Stimulated activated naive B cell treated with anti-CD40 and anti-IgM and Interleukin-4, amounts not matched to agents 10 μg/mL and 1 μg/mL and 100 μg/mL, for 72 hours (primary cell): ENCODE data around the gene TGIF2.

Source experiments
- ATAC-seq, 2 donors: fragments of 150-1000 bp; cut with Tn5 transposase; replicated peaks; 2 replicates each; pipeline ENCODE4 v1.10.0; 2021; ENCODE audit warnings: moderate library complexity in 1 of 2
- DNase-seq: peaks from one replicate; pipeline ENCODE4 v3.0.0; 2021
- H3K27ac Mint-ChIP-seq: one replicate; pipeline ENCODE4 v1.8.0; 2022; ENCODE audit warnings: mild to moderate bottlenecking, mixed read lengths
- H3K27me3 Mint-ChIP-seq, 2 donors: one replicate each; pipeline ENCODE4 v1.8.0; 2022; ENCODE audit warnings: mixed read lengths in 2 of 2
- H3K36me3 Mint-ChIP-seq, 2 donors: one replicate each; pipeline ENCODE4 v1.8.0; 2022; ENCODE audit warnings: mixed read lengths in 2 of 2, mild to moderate bottlenecking in 1 of 2
- H3K4me1 Mint-ChIP-seq, 2 donors: one replicate each; pipeline ENCODE4 v1.8.0; 2022; ENCODE audit warnings: mixed read lengths in 2 of 2, mild to moderate bottlenecking in 1 of 2
- H3K4me3 Mint-ChIP-seq, 2 donors: one replicate each; pipeline ENCODE4 v1.8.0; 2022; ENCODE audit warnings: mild to moderate bottlenecking in 2 of 2, mixed read lengths in 2 of 2, moderate library complexity in 1 of 2
- H3K9me3 Mint-ChIP-seq, 2 donors: one replicate each; pipeline ENCODE4 v1.8.0; 2022; ENCODE audit warnings: mixed read lengths in 2 of 2, mild to moderate bottlenecking in 1 of 2

TGIF2 gene

DNA sequence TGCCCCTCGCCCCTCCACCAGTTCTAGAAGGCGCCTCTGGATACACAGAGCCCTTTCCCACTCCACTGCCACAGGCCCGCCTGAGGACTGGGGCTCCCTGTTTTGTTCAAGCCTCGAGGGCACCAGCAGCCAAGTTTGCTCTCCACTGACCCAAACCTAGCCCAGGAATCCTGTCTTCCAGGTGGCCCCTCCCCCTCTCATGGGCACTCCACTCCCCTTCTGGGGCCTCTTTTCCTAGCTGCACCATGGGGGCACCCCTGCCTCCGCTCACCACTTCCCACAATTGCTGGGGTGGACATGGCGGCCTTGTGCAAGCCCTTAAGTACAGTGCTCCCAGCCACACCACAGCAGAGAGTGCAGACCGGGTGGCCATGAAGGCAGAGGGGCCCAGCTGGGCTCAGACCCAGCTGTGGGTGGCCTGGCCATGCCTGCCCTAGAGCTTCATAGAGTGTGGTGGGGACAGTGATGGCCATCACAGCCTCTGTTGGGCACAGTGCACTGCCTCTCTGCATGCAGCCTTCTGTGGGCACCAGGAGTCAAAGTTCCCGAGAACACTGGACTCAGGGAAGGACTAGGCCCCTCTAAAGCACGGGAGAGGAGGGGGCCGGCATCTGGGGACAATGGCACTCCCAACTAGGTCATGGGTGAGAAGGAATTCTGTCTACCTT lies 30.7 kb upstream of the TGIF2 start:
- Mint-ChIP-seq H3K27ac (no peak overlapping the region), H3K4me1 (peaks cover 9 to 53% of the 10 kb centered on the region in 2 donors), H3K27me3 (no peaks in the 10 kb centered on the region), H3K4me3 (peak overlapping the region in 1 of 2 donors; percentile 11), H3K9me3 (no peaks in the 10 kb centered on the region), H3K36me3 (no peaks in the 10 kb centered on the region)
- no peak for DNase-seq
- ATAC-seq = no peak

DNA sequence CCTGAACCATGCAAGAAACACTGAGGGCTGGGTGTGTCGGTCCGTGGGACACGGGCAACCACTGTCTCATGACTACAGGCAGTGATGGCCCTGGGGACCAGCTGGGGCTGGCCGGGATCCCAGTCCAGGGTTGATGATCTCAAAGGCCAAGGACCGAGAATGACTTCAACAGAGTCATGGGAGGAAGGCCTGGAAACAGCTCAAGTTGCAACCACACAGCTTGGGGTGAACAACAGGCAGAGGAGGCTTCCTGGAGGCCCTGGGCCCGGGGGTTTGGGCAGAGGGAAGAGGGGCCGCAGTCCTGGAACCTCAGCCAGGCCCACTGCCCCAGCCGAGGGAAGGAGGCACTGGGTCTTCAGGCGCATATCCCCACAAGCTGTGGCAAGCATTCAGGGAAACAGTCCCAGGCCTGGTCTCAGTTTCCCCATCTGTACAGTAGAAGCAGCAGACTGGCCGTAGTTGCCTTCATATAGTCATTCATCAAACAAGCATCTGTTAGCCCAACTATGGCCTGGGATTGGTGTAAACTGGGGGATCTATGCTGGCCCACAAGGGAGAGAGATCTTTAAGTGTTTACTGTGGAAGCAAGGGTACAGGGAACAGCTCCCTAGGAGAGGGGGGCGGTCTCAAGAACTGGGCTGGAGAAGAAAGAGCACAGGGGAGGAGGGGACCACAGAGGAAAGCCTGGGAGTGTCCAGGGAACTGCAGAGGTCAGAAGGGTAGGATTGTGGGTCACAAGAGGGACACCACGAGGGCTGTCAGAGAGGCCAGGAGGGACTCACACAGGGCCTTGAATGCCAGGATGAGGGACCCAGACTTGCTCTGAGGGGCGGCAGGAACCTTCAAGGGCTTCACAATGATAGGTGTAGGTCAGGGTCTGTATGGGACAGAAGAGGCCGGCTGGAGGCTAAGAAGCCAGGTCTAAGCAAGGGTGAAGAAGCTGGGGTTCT lies 29.9 kb upstream of the TGIF2 start:
- Mint-ChIP-seq H3K36me3 (no peaks in the 10 kb centered on the region), H3K4me1 (peaks cover 9 to 53% of the 10 kb centered on the region in 2 donors), H3K27ac (no peak overlapping the region), H3K27me3 (no peaks in the 10 kb centered on the region), H3K4me3 (no peak overlapping the region), H3K9me3 (no peaks in the 10 kb centered on the region)
- DNase-seq = no peak
- no peak for ATAC-seq

- Mint-ChIP-seq H3K4me3 (no peak overlapping the region), H3K27ac (no peak overlapping the region), H3K9me3 (no peaks in the 10 kb centered on the region), H3K36me3 (no peaks in the 10 kb centered on the region), H3K4me1 (peaks cover 9 to 53% of the 10 kb centered on the region in 2 donors), H3K27me3 (no peaks in the 10 kb centered on the region)
- ATAC-seq = no peak
- DNase-seq = no peak
Observed at GRCh38 chr20:36544134-36545018, 29.0 kb upstream of the TGIF2 start.

GRCh38 chr20:36546111-36546736 lies 27.2 kb upstream of the TGIF2 start:
- Mint-ChIP-seq H3K4me1 (peaks cover 6 to 43% of the 10 kb centered on the region in 2 donors), H3K27me3 (no peaks in the 10 kb centered on the region), H3K36me3 (no peaks in the 10 kb centered on the region), H3K27ac (peak overlapping the region; percentile 69), H3K9me3 (no peaks in the 10 kb centered on the region), H3K4me3 (no peak overlapping the region)
- DNase-seq = no peak
- no peak for ATAC-seq

GRCh38 chr20:36547186-36548005 lies 26.0 kb upstream of the TGIF2 start:
- H3K9me3 Mint-ChIP-seq = no peaks in the 10 kb centered on the region
- no peak overlapping the region for H3K4me3 Mint-ChIP-seq
- ATAC-seq (no peak), DNase-seq (no peak)
- peaks cover 6 to 33% of the 10 kb centered on the region in 2 donors for H3K4me1 Mint-ChIP-seq
- H3K36me3 Mint-ChIP-seq = no peaks in the 10 kb centered on the region
- no peaks in the 10 kb centered on the region for H3K27me3 Mint-ChIP-seq
- no peak overlapping the region for H3K27ac Mint-ChIP-seq

DNA sequence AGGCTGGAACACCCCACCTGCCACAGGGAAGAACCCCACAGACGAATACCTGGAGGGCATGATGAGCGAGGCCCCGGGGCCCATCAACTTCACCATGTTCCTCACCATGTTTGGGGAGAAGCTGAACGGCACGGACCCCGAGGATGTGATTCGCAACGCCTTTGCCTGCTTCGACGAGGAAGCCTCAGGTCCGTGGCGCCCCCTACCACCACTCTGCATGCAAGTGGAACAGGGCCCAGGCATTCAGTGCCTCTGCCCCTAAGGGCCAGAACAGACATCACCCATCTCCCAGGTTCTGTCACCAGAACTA lies 25.4 kb upstream of the TGIF2 start:
- H3K27me3 Mint-ChIP-seq = no peaks in the 10 kb centered on the region
- ATAC-seq (no peak), DNase-seq (no peak)
- peaks cover 4 to 27% of the 10 kb centered on the region in 2 donors for H3K4me1 Mint-ChIP-seq
- H3K9me3 Mint-ChIP-seq = no peaks in the 10 kb centered on the region
- H3K36me3 Mint-ChIP-seq = no peaks in the 10 kb centered on the region
- no peak overlapping the region for H3K27ac Mint-ChIP-seq
- no peak overlapping the region for H3K4me3 Mint-ChIP-seq

- Mint-ChIP-seq H3K36me3 (no peaks in the 10 kb centered on the region), H3K4me1 (peaks cover 6 to 17% of the 10 kb centered on the region in 2 donors), H3K27ac (peak overlapping the region; percentile 20), H3K27me3 (no peaks in the 10 kb centered on the region), H3K9me3 (no peaks in the 10 kb centered on the region), H3K4me3 (no peak overlapping the region)
- no peak for ATAC-seq
- DNase-seq = no peak
Observed at GRCh38 chr20:36548704-36549627, 24.4 kb upstream of the TGIF2 start.

DNA sequence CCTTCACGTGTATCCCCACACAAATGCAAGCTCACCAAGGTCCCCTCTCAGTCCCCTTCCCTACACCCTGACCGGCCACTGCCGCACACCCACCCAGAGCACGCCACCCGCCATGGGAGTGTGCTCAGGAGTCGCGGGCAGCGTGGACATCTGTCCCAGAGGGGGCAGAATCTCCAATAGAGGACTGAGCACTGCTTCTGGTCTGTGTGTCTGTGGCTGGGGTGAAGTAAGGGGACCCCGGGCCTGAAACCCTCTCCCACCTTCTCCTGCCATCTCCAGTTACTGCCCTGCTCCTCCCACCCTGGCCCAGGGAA lies 23.8 kb upstream of the TGIF2 start:
- no peaks in the 10 kb centered on the region for H3K36me3 Mint-ChIP-seq
- no peak for DNase-seq
- H3K4me3 Mint-ChIP-seq = no peak overlapping the region
- ATAC-seq = no peak
- H3K4me1 Mint-ChIP-seq = peaks cover 6 to 14% of the 10 kb centered on the region in 2 donors
- H3K27ac Mint-ChIP-seq = no peak overlapping the region
- no peaks in the 10 kb centered on the region for H3K27me3 Mint-ChIP-seq
- no peaks in the 10 kb centered on the region for H3K9me3 Mint-ChIP-seq

DNA sequence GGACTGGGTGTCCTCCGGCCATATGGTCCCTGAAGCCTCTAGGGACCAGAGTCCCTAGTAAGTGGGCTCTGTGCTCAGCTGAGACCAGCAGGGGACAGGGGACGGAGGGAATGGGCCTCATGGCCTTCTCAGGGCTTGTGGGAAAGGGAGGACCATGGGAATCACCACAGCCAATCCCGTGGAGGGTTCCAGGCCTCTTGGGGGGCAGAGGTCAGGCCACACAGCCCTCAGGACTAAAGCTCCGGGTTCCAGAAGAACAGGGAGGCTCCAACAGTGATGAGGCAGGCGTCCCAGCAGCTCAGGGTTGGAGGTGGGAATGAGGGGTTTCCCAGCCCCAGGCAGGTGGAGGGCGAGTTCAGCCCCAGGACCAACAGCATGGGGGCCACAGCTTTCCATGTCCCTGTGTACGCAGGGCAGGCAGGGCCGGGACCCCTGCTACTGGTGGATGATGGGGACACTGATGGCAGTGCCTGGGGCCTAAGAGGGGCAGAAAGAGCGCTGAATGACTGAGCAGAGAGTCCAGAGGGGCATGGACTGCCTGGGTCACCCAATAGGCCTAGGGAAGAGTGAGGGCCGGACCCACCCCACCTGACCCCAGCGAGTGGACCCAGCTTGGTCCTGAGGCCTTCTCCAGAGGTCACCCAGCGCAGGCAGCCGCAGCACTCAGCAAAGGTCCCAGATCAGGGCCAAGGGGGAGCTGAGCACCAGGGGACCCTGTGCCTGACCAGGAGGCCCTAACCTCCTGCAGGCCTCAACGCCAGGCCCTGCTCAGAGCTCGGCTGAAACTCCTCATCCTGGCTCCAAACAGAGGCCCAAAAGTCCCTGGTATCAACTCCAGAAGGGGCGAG lies 23.2 kb upstream of the TGIF2 start:
- Mint-ChIP-seq H3K27ac (no peak overlapping the region), H3K9me3 (no peaks in the 10 kb centered on the region), H3K4me3 (no peak overlapping the region), H3K27me3 (no peaks in the 10 kb centered on the region), H3K36me3 (no peaks in the 10 kb centered on the region), H3K4me1 (peaks cover 6 to 14% of the 10 kb centered on the region in 2 donors)
- DNase-seq = no peak
- no peak for ATAC-seq

GRCh38 chr20:36550790-36551299 lies 22.6 kb upstream of the TGIF2 start:
- ATAC-seq = no peak
- no peak overlapping the region for H3K27ac Mint-ChIP-seq

DNA sequence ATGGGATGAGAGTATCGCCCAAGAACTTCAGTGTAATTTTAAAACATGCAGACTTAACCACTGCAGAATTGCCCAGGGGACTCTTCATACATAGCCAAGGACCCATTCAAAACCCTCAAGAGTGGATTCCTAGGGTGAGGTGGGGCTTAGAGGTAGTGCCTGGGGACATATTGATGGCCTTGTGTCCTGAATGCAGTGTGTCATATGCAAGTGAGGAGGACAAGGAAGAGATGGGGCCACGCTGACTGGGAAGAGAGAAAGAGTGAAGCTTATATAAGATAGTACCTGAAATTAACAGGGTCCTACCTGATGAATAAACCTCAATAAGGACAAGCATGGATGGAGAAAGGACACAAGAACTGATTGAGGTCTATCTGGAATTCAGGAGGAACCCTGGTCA lies 18.1 kb upstream of the TGIF2 start:
- no peaks in the 10 kb centered on the region for H3K27me3 Mint-ChIP-seq
- ATAC-seq (no peak), DNase-seq (no peak)
- no peak overlapping the region for H3K4me3 Mint-ChIP-seq
- no peaks in the 10 kb centered on the region for H3K9me3 Mint-ChIP-seq
- peaks cover 0 to 2% of the 10 kb centered on the region in 2 donors for H3K36me3 Mint-ChIP-seq
- H3K4me1 Mint-ChIP-seq = peaks cover 8 to 10% of the 10 kb centered on the region in 2 donors
- H3K27ac Mint-ChIP-seq = no peak overlapping the region

More at GRCh38 chr20:36550790-36551299, 22.6 kb upstream of the TGIF2 start:
- no peaks in the 10 kb centered on the region for H3K36me3 Mint-ChIP-seq
- no peak overlapping the region for H3K4me3 Mint-ChIP-seq
- H3K4me1 Mint-ChIP-seq = peaks cover 6 to 13% of the 10 kb centered on the region in 2 donors
- no peak for DNase-seq
- no peaks in the 10 kb centered on the region for H3K27me3 Mint-ChIP-seq
- H3K9me3 Mint-ChIP-seq = no peaks in the 10 kb centered on the region

DNA sequence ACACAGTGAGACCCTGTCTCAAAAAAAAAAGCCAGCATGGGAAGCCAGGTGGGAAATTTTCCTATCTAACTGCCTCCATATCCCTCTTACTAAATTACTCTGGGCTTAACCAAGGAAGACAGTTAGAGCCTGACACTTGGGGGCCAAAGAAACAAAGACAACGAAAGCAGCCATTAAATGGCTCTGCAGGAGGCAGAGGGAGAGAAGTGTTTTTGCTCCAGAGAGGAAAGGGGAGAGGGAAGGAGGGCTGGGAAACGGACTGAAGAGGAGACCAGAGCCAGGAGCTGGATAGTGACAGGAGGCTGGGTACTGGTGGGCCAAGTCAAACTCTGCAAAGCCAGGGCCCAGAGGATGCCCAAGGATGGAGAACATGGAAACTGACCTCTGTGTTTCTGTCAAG lies 10.7 kb upstream of the TGIF2 start:
- Mint-ChIP-seq H3K36me3 (peaks cover 8 to 9% of the 10 kb centered on the region in 2 donors), H3K4me1 (no peaks in the 10 kb centered on the region), H3K9me3 (peaks cover 0 to 4% of the 10 kb centered on the region in 2 donors), H3K4me3 (no peak overlapping the region), H3K27me3 (no peaks in the 10 kb centered on the region), H3K27ac (no peak overlapping the region)
- ATAC-seq (no peak), DNase-seq (no peak)
